SK-N-SH (cell line): ENCODE measurements around the gene LMF1. TPM values are rescaled to one million over a fixed set of nuclear protein-coding genes. Genes with fewer than 3 reads are reported as not detected.
"Not testable (repeated sequence)": the region's sequence is repeated elsewhere in the genome, so short reads cannot be mapped to it uniquely, and the experiment has no call there.

ENCODE experiments used
- CTCF ChIA-PET: fragments of 300-600, 350-600 bp; formaldehyde crosslinking; extraction: SDS; loops from one replicate; lab custom pipeline; 2021; lab: Yijun Ruan, JAX
- POLR2A ChIA-PET: fragments of 350-600 bp; sonication (Branson Sonifier 250); formaldehyde crosslinking; extraction: SDS; loops from one replicate; lab custom pipeline; 2020; ENCODE audit warnings: antibody characterized with exemption, inconsistent platforms; lab: Yijun Ruan, JAX
- DNase-seq: peaks from one replicate; pipeline ENCODE4 v3.0.0; 2012
- H2AFZ ChIP-seq: fragments of 200-600 bp; sonication (generic); 2 replicates; pipeline ENCODE4 v1.8.1; 2016; ENCODE audit warnings: antibody characterized with exemption, mild to moderate bottlenecking, low read depth
- H3F3A ChIP-seq: fragments of 200-600 bp; sonication (generic); replicated peaks from 2 replicates; pipeline ENCODE3; 2016; ENCODE audit warnings: antibody characterized with exemption, mild to moderate bottlenecking; ENCODE audit not compliant: insufficient read depth
- H3K27ac ChIP-seq, 2 experiments: fragments of 200-500 bp in 1 of 2; fragments of 200-600 bp in 1 of 2; sonication (Bioruptor generic) in 1 of 2; sonication (generic), shearing (Covaris generic) in 1 of 2; 2 replicates each; pipeline versions ENCODE4 v1.5.1 to v1.6.1; 2014 to 2016; ENCODE audit warnings: low read depth in 2 of 2, inconsistent platforms in 1 of 2, low read length in 1 of 2, mild to moderate bottlenecking in 1 of 2, mixed read lengths in 1 of 2
- H3K27me3 ChIP-seq: fragments of 200-600 bp; sonication (generic), shearing (Covaris generic); 2 replicates; pipeline ENCODE4 v1.6.1; 2016; ENCODE audit warnings: mixed run types; ENCODE audit not compliant: insufficient read depth
- H3K36me3 ChIP-seq, 2 experiments: fragments of 200-500 bp in 1 of 2; fragments of 200-600 bp in 1 of 2; sonication (Bioruptor generic) in 1 of 2; sonication (generic) in 1 of 2; replicated peaks in 1 of 2; 2 replicates each; pipeline versions ENCODE3 to v1.5.1; 2014 to 2016; ENCODE audit warnings: low read length in 1 of 2, mild to moderate bottlenecking in 1 of 2; ENCODE audit not compliant: insufficient read depth in 2 of 2, control insufficient read depth in 1 of 2
- H3K4me1 ChIP-seq, 2 experiments: fragments of 200-500 bp in 1 of 2; fragments of 200-600 bp in 1 of 2; sonication (Bioruptor generic) in 1 of 2; sonication (generic), shearing (Covaris generic) in 1 of 2; 2 replicates each; pipeline versions ENCODE4 v1.5.1 to v1.6.1; 2014 to 2016; ENCODE audit warnings: low read depth in 1 of 2, low read length in 1 of 2, mixed run types in 1 of 2; ENCODE audit not compliant: insufficient read depth in 2 of 2, control insufficient read depth in 1 of 2
- H3K4me2 ChIP-seq: fragments of 200-600 bp; sonication (generic), shearing (Covaris generic); 2 replicates; pipeline ENCODE4 v1.6.1; 2017; ENCODE audit warnings: mixed run types
- H3K4me3 ChIP-seq, 2 experiments: fragments of 200-500 bp in 1 of 2; fragments of 200-600 bp in 1 of 2; sonication (Bioruptor generic) in 1 of 2; sonication (generic), shearing (Covaris generic) in 1 of 2; 2 replicates each; pipeline versions ENCODE4 v1.5.1 to v1.8.1; 2014 to 2016; ENCODE audit warnings: low read depth in 2 of 2, inconsistent platforms in 1 of 2, low read length in 1 of 2, mild to moderate bottlenecking in 1 of 2, mixed read lengths in 1 of 2, moderate library complexity in 1 of 2
- H3K79me2 ChIP-seq: fragments of 200-600 bp; sonication (generic); 2 replicates; pipeline ENCODE4 v1.8.1; 2017; ENCODE audit warnings: mild to moderate bottlenecking; ENCODE audit not compliant: insufficient read depth
- H3K9ac ChIP-seq: fragments of 200-600 bp; sonication (generic); 2 replicates; pipeline ENCODE4 v1.6.1; 2017; ENCODE audit warnings: mixed run types
- H3K9me2 ChIP-seq: fragments of 200-600 bp; sonication (generic); 2 replicates; pipeline ENCODE4 v1.6.1; 2017; ENCODE audit warnings: mixed run types
- H3K9me3 ChIP-seq: fragments of 200-600 bp; sonication (generic); 2 replicates; pipeline ENCODE4 v1.6.1; 2017; ENCODE audit warnings: mixed run types, mild to moderate bottlenecking, moderate library complexity
- H4K20me1 ChIP-seq: fragments of 200-600 bp; sonication (generic); 2 replicates; pipeline ENCODE4 v1.6.1; 2017; ENCODE audit warnings: mild to moderate bottlenecking, mixed run types; ENCODE audit not compliant: insufficient read depth
- FOSL2 ChIP-seq: IDR thresholded peaks from 2 replicates; pipeline ENCODE4 v1.4.0; 2012; ENCODE audit warnings: low read depth, mild to moderate bottlenecking, moderate library complexity, borderline replicate concordance
- TAF1 ChIP-seq: IDR thresholded peaks from 2 replicates; pipeline ENCODE4 v1.6.1; 2012; ENCODE audit warnings: low read depth, mild to moderate bottlenecking, low read length, moderate library complexity, borderline replicate concordance
- TEAD4 ChIP-seq: IDR thresholded peaks from 2 replicates; pipeline ENCODE4 v1.4.0; 2012; ENCODE audit warnings: mild to moderate bottlenecking, borderline replicate concordance; ENCODE audit not compliant: insufficient read depth
- WGBS: methylation state at CpG from one replicate; pipeline ENCODE4 v1.1.6; 2017; ENCODE audit warnings: low lambda C conversion rate; 5-methylcytosine and 5-hydroxymethylcytosine counted together
- polyA plus RNA-seq, 3 experiments: library from polyadenylated mRNA; depleted of rRNA; stranded (reverse); fragments of >200 nt; gene quantifications; 2 replicates each; pipeline ENCODE4 v1.2.3, GENCODE V29; 2012
- TF ChIP-seq, protein P1 (sequence below): IDR thresholded peaks from 2 replicates; pipeline ENCODE4 v1.4.0; 2012; ENCODE audit warnings: low read depth, borderline replicate concordance

LMF1 gene
- polyA plus RNA-seq, 1 of the 3 experiments (the other 2 are of a cell fraction) = 5.7 TPM

DNA sequence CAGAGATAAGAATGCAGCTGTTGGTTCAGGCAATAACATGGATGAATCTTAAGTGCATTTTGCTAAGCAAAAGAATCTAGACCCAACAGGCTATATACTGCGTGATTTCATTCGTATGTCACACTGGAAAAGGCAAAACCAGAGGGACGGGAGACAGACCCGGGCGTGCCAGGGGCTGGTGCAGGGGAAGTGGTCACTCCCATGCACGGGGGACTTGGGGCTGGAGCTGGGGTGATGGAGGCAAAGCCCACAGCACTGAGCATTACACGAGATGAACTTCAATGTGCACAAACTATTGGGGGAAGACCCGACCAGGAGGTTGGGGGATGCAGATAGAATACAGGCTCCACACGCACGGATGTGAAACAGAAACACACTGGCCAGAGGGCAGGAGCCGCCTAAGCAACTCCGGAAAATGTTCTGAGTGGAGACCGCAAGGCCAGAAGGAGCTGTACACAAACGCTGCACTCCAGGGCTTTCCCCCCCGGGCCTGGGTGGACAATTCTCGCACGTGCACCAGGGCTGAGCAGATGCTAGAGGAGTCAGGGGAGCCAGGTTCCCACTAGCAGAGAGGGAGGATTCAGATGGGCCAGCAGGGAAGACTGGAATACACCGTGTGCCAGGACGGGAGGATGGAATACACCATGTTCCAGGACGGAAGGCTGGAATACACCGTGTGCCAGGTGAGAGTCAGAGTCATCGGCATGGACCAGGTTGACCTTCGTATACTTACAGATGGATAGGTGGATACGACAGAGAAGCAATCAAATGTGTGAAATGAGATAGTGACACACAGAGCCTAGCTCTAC lies 11.3 kb downstream of the LMF1 start:
- no peak for DNase-seq
- ChIA-PET CTCF (interaction anchor here (0.6 kb wide), 1 partner anchor 27 kb away, joined by 3 read pairs; no protein-coding TSS in a partner anchor), POLR2A (no interaction called here)
- H3K9me3 ChIP-seq = no peaks in the 10 kb centered on the region
- 71% methylated on average over 24 of the region's 24 CpGs for WGBS
- H3K4me1 ChIP-seq = no peaks in the 10 kb centered on the region
- H2AFZ ChIP-seq = no peak overlapping the region
- H3K79me2 ChIP-seq = no peaks in the 10 kb centered on the region
- H3K27me3 ChIP-seq = no peaks in the 10 kb centered on the region
- H3K36me3 ChIP-seq = no peaks in the 10 kb centered on the region
- no peak overlapping the region for H3K4me3 ChIP-seq
- no peaks in the 10 kb centered on the region for H3K9me2 ChIP-seq
- H3K4me2 ChIP-seq = no peak overlapping the region
- no peak overlapping the region for H3K9ac ChIP-seq
- TF ChIP-seq FOSL2 = no peak
- TF ChIP-seq, protein P1, sequence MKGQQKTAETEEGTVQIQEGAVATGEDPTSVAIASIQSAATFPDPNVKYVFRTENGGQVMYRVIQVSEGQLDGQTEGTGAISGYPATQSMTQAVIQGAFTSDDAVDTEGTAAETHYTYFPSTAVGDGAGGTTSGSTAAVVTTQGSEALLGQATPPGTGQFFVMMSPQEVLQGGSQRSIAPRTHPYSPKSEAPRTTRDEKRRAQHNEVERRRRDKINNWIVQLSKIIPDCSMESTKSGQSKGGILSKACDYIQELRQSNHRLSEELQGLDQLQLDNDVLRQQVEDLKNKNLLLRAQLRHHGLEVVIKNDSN = no peak
- no peak for TF ChIP-seq TEAD4
- no peak for TF ChIP-seq TAF1
- H4K20me1 ChIP-seq = no peaks in the 10 kb centered on the region
- H3K27ac ChIP-seq = no peak overlapping the region
- H3F3A ChIP-seq = no peaks in the 10 kb centered on the region

DNA sequence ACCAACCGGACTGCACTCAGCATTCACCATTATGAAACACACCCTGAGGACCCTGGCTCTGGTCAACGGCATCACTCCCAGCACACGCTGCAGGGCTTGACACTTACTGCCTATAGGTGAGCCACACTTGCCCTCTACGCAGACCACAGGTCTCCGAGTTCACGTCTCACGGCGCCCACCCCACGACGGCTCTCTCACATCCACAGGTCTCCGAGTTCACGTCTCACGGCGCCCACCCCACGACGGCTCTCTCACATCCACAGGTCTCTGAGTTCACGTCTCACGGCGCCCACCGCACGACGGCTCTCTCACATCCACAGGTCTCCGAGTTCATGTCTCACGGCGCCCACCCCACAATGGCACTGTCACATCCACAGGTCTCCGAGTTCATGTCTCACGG lies 15.0 kb downstream of the LMF1 start:
- H3K27me3 ChIP-seq, CTCF ChIA-PET, POLR2A ChIA-PET, H4K20me1 ChIP-seq, H3K27ac ChIP-seq, H2AFZ ChIP-seq, H3K9me2 ChIP-seq, DNase-seq, H3K4me3 ChIP-seq, H3K79me2 ChIP-seq, H3K4me1 ChIP-seq, H3K9ac ChIP-seq, H3K4me2 ChIP-seq, H3F3A ChIP-seq, H3K36me3 ChIP-seq, H3K9me3 ChIP-seq: not testable (repeated sequence)
- WGBS = 92% methylated on average over 27 of the region's 27 CpGs

DNA sequence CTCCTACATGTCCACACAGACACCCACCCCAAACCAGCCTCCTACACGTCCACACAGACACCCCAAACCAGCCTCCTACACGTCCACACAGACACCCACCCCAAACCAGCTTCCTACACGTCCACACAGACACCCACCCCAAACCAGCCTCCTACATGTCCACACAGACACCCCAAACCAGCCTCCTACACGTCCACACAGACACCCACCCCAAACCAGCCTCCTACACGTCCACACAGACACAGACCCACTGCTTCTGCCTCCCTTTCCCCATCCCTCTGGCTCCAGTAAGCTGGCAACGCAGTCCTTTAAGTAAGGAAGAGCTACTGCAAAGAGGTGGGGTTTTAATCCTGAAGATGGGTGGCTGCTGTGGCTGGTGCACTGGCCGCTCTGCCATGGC lies 17.0 kb downstream of the LMF1 start:
- H3K9me2 ChIP-seq, H3K4me3 ChIP-seq, H4K20me1 ChIP-seq, H3K4me1 ChIP-seq, H3K9me3 ChIP-seq, H3K36me3 ChIP-seq, H3K9ac ChIP-seq, H3K27ac ChIP-seq, POLR2A ChIA-PET, CTCF ChIA-PET, H3K27me3 ChIP-seq, H3F3A ChIP-seq, H3K4me2 ChIP-seq, DNase-seq, H3K79me2 ChIP-seq, H2AFZ ChIP-seq: not testable (repeated sequence)
- 87% methylated on average over 4 of the region's 7 CpGs for WGBS
